AG04449 (cell line): ENCODE measurements around the gene CCDC198.

Experiments used
- CTCF ChIA-PET: fragments of 350-600 bp; formaldehyde crosslinking; extraction: SDS; loops from one replicate; lab custom pipeline; 2021; ENCODE audit warnings: antibody characterized with exemption; lab: Yijun Ruan, JAX
- POLR2A ChIA-PET: fragments of 400-600, 350-600 bp; formaldehyde crosslinking; extraction: SDS; loops from one replicate; lab custom pipeline; 2020; ENCODE audit warnings: antibody characterized with exemption, inconsistent platforms; lab: Yijun Ruan, JAX
- DNase-seq: peaks from one replicate; pipeline ENCODE4 v3.0.0-alpha.2; 2010; ENCODE audit warnings: low read depth, low spot score
- H3K4me3 ChIP-seq: 2 replicates; pipeline ENCODE4 v1.5.1; 2011; ENCODE audit warnings: low read depth, mild to moderate bottlenecking, control low read depth, low read length
- TF ChIP-seq, protein P1 (sequence below): IDR thresholded peaks from one replicate; pipeline ENCODE4 v1.5.1; 2011; ENCODE audit warnings: mild to moderate bottlenecking, moderate library complexity, low read length, control low read depth, inconsistent platforms; ENCODE audit not compliant: insufficient read depth; ENCODE audit errors: missing control alignments

CCDC198 gene, protein sequence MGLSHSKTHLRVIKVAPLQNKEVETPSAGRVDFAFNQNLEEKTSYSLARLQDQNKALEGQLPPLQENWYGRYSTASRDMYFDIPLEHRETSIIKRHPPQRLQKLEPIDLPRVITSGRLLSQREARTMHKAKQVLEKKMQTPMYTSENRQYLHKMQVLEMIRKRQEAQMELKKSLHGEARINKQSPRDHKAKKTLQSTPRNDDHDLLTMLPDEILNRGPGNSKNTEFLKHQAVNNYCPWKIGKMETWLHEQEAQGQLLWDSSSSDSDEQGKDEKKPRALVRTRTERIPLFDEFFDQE

DNA sequence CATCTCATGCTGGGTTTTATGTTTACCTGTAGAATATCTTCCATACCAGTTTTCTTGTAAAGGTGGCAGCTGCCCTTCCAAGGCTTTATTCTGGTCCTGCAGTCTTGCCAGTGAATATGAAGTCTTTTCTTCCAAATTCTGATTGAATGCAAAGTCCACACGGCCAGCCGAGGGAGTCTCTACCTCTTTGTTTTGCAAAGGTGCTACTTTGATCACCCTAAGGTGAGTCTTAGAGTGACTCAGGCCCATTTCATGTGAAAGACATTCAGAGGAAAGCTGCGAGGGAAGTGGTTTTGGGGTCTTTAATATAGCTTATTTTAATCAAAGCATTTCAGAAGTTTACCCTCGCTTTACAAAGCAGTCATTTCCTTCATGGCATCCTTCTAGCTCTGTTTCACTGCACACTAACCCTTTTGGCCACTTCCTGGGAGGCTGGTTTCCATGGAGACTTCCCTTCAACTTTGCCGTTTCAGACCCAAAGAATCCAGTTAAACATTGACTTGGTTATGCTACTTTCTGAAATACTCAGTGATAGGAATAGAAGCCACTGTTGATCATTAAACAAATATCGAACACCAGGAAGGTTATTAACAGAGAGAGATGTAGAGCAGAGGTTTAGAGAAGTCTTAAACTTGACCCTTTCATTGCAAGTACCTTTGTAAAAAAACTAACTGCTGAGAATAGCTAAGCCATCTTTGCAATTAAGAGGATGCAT lies at the start of gene CCDC198:
CCDC198 (minus strand) TSS at position 391 of the 715 bp plus-strand sequence; CDS start at position 249, 142 bp downstream.
- ChIA-PET POLR2A (no interaction called here), CTCF (no interaction called here)
- TF ChIP-seq, protein P1, sequence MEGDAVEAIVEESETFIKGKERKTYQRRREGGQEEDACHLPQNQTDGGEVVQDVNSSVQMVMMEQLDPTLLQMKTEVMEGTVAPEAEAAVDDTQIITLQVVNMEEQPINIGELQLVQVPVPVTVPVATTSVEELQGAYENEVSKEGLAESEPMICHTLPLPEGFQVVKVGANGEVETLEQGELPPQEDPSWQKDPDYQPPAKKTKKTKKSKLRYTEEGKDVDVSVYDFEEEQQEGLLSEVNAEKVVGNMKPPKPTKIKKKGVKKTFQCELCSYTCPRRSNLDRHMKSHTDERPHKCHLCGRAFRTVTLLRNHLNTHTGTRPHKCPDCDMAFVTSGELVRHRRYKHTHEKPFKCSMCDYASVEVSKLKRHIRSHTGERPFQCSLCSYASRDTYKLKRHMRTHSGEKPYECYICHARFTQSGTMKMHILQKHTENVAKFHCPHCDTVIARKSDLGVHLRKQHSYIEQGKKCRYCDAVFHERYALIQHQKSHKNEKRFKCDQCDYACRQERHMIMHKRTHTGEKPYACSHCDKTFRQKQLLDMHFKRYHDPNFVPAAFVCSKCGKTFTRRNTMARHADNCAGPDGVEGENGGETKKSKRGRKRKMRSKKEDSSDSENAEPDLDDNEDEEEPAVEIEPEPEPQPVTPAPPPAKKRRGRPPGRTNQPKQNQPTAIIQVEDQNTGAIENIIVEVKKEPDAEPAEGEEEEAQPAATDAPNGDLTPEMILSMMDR, result no peak
- no peak within 1 kb of the TSS for H3K4me3 ChIP-seq
- no peak for DNase-seq

GRCh38 chr14:57533214-57533613 lies 39.6 kb upstream of the CCDC198 start:
- H3K4me3 ChIP-seq, result no peak overlapping the region
- no peak for DNase-seq
- ChIA-PET POLR2A (no interaction called here), CTCF (interaction anchor here (1.9 kb wide), 1 partner anchor 539 kb away, joined by 7 read pairs; no protein-coding TSS in a partner anchor)
- TF ChIP-seq, protein P1, result no peak

- no peak overlapping the region for H3K4me3 ChIP-seq
- POLR2A ChIA-PET, result no interaction called here
- DNase-seq, result no peak
- TF ChIP-seq, protein P1, result no peak
- CTCF ChIA-PET, result no interaction called here
These were observed 36.9 kb upstream of the CCDC198 start for GRCh38 chr14:57530571-57530970.

GRCh38 chr14:57526942-57527341 lies 33.3 kb upstream of the CCDC198 start:
- CTCF ChIA-PET, result no interaction called here
- TF ChIP-seq, protein P1, result no peak
- POLR2A ChIA-PET, result no interaction called here
- DNase-seq, result no peak
- H3K4me3 ChIP-seq, result no peak overlapping the region

- POLR2A ChIA-PET, result no interaction called here
- CTCF ChIA-PET, result no interaction called here
- TF ChIP-seq, protein P1, result no peak
- no peak for DNase-seq
- H3K4me3 ChIP-seq, result no peak overlapping the region
These were observed 25.4 kb upstream of the CCDC198 start for GRCh38 chr14:57519043-57519442.

GRCh38 chr14:57512220-57512619 lies 18.6 kb upstream of the CCDC198 start:
- H3K4me3 ChIP-seq, result no peak overlapping the region
- POLR2A ChIA-PET, result no interaction called here
- no peak for DNase-seq
- CTCF ChIA-PET, result no interaction called here
- TF ChIP-seq, protein P1, result no peak
